Left forelimb (tissue), 1 donor: Measurements from ENCODE around the gene FAM53C.
"Not testable (repeated sequence)": the region's sequence is repeated elsewhere in the genome, so short reads cannot be mapped to it uniquely, and the experiment has no call there.

ENCODE experiments used
- DNase-seq: peaks from one replicate; pipeline ENCODE4 v3.0.0-alpha.2; 2018; ENCODE audit warnings: low spot score

FAM53C gene

DNA sequence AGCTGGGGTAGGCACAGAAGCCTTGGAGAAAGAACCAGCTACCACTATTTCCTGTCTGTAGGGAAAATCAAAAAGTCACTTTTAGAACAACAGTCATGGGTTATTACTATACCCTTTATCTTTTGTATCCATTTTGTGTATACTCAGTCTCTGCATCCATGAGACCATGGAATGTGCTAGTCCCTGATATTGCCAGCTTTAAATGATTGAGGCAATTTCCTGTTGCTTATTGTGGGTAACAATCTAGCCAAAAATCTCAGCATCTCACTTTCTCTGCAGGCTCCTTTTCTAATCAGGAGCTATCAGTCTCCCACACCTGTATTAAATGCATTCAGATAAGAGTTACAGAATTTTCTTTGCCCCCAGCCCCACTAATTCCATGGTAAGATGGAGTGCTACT is 13.5 kb downstream of the FAM53C start:
- DNase-seq = no peak

DNA sequence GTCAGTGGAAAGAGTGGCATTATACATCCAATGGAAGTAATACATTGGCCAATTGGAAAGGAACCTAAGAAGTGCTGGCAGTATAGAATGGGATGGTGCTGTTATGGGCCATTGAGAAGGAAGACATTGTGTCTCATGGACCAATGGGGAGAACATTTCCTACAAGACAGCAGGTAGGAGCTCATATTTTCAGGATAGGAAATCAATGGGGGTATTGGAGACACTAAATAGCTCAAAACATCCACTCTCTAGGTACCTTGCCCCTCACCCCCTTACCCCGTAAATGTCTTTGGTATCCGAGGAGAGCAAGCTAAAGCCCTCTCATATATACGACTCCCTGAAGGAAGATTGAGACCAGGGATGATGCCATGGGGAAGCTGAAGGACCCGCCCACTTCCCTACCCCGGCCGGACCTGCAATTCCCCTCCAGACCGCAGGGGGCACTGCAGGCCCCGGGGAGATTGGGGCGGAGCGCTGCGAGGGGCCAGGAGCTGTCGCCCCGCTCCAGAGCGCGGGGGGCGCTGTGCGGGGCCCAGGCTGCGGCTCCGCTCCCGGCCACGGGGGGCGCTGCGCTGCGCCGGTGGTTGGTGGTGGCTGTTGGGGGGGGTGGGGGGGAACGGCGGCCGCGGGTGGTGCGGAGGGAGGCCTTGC is 14.1 kb downstream of the FAM53C start, which contains the start of gene KDM3B:
Gene KDM3B, plus strand, starts transcription at position 615 of the 651 bp plus-strand sequence. CDS start 111 bp downstream, outside the sequence.
- DNase-seq = peak; percentile 94

DNA sequence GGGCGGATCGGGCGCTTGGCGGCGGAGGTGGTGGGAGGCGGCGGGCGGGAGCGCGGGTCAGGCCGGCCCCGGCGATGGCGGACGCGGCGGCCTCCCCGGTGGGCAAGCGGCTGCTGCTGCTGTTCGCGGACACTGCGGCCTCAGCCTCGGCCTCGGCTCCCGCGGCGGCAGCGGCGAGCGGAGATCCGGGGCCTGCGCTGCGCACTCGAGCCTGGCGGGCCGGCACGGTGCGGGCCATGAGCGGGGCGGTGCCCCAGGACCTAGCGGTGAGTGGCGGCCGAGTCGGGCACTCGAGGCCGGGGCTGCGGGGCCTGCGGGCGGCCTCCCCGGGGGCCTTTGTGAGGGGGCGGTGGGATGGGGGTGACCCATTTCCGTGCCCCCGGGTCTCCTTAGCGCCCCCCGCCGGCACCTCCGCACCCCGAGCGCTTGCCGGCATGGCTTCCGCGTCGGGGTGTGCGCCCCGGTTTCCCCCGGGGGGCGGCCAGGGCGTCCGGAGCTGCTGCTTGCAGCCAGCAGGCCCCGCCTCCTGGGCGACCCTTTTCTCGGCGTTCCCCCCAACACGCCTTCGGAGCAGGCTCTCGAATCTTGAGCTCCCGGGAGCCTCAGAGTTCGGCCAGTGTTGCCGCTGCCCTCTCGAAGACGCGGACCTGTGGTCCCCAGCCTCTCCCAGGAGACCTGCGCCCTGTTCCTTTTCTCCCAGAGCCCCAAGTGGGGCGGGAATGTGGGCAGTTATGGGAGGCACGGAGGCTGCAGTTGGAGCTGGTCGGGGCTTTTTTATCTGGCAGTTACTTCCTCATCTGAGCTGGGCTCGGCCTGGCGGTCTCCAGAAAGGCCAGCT is 14.9 kb downstream of the FAM53C start:
- DNase-seq = peak; percentile 89

DNA sequence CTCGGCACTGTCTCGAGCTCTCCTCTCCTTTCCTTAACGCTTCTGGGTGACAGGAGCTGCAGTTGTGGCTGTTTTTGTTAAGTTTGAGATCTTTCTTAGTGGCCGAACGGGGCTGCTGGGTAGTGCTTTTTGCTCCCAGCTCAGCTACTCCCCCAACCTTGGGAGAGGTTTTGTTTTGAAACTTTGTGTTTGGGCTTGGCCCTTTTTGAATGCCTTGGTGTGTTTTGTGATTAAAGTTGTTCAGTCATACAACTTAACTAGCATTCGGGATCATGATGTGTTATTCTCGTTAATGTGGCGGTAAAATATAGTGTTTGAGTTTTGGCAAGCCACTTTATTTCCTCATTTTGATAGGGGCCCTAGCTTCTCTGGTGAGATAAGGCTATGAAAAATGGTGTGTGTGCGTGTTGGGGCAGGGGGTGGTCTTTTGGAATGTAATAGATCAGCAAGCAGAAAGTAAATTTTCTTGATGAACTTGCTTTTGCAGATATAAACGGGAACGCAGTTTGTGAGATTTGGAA is 15.6 kb downstream of the FAM53C start:
- no peak for DNase-seq

- DNase-seq = no peak
Observed at GRCh38 chr5:138354387-138354786, 16.3 kb downstream of the FAM53C start.

GRCh38 chr5:138354926-138355378 is 16.9 kb downstream of the FAM53C start:
- no peak for DNase-seq

- no peak for DNase-seq
Observed at GRCh38 chr5:138359621-138360020, 21.6 kb downstream of the FAM53C start.

DNA sequence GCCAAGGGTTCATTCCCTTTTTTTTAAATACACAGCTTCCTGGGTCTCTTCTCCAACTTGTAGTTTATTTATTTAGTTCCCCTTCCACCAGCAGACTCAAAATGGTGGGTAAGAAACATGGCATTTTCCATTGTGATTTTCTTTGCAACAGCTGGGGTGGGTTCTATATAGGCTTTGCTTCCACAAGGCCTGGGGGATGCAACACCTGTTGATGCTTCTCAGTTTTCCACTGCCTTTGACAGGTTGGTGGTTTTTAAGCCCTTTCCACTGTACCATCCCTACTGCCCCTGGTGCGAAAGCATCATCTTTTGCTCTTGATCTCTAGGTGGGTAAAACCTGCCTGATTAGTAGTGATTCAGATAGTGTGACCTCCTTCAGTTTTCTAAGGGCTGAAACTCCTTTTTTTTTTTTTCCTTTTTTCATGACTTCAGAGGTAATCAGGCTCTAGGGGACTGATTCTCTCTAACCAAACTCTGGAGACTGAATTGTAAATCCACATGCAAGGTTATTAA is 22.9 kb downstream of the FAM53C start:
- DNase-seq = no peak

GRCh38 chr5:138364576-138364975 is 26.5 kb downstream of the FAM53C start:
- no peak for DNase-seq

DNA sequence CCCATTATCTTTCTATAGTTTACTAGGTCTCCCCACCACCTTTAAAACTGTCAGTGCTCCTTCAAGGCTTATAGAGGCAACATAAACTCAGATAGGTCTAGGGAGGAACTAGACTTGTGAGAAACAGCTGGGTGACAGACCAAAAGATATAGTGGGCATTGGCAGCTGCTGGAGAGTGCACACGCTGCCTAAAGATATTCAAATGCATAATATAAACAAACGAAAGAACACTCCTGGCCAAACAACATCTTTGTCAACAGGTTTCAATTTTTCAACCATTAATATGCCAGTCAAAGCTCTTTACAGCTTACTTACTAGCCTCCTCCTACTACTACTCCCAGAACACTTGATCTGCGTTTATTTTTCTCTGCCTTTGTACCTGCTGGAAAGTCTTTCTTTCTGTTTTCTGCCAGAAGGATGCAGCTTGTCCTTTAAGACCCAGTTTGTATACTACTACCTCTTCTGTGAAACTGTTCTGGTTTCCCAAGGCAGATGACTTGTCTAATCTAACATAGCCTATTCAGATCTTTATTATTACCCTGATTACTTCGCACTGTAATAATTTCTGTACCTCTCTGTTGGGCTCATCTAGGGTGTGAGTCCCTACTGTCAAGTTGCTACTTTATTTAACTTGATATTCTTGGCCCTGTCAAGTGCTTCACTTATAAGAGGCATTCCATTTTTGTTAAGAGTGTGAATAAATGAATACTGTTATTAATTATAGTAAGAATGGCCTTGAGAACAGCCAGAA is 28.7 kb downstream of the FAM53C start:
- DNase-seq = no peak

- no peak for DNase-seq
Observed at GRCh38 chr5:138369261-138369660, 31.2 kb downstream of the FAM53C start.

DNA sequence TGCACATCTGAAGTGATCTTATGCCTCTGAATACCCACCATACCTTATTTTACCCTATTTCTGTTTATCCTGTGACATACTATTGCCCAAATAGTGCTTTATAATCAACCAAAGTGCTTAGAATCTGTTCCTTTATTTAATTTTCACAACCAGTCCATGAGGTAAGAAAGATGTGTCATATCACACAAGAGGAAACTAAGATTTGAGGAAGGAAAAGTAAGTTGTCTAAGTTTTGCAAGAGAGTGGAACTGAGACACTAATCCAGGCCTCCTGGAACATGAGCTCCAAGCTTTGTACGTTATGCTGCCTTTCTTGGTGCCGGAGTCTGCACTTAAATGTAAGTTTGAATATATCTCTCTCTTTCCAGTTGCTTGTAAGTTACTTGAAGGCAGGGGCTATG is 31.6 kb downstream of the FAM53C start:
- DNase-seq = no peak

GRCh38 chr5:138370537-138370936 is 32.5 kb downstream of the FAM53C start:
- no peak for DNase-seq

- DNase-seq = no peak
Observed at GRCh38 chr5:138371454-138371853, 33.4 kb downstream of the FAM53C start.

GRCh38 chr5:138372225-138372624 is 34.2 kb downstream of the FAM53C start:
- no peak for DNase-seq

DNA sequence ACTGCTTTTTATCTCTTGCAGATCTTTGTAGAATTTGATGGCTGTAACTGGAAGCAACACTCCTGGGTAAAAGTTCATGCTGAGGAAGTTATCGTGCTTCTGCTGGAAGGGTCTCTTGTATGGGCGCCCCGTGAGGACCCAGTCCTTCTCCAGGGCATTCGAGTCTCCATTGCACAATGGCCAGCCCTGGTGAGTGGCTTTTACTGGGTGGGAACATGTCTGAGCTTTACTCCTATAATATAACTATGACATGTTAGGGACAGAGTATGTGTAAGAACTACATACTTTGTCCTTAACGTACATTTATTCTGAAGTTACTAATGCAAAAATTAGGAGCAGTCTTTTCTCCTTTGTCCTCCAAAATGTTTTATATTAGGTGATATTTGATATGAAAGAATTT is 34.6 kb downstream of the FAM53C start:
- no peak for DNase-seq

- no peak for DNase-seq
Observed at GRCh38 chr5:138382347-138382746, 44.3 kb downstream of the FAM53C start.

DNA sequence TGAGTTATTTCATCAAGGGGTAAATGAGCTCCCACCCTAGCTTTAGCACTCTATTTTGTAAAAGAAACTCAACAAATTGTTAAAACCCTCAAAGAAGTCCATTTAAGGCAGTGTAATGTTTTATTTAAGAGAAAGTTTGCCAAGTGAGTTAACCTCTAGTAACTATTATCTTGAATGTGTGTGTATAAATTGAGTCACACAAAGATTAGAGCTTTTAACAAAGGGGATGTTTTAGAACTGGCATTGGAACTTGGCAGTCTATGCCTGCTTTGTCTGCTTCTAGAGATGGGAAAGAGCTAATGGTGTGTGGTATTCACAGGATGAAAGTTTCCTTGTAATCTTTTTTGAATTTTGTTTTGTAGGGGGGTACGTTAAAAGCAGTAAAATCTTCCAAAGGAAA is 47.6 kb downstream of the FAM53C start:
- DNase-seq = no peak

GRCh38 chr5:138386290-138386689 is 48.2 kb downstream of the FAM53C start:
- no peak for DNase-seq

- DNase-seq = no peak
Observed at GRCh38 chr5:138389332-138389731, 51.3 kb downstream of the FAM53C start.

DNA sequence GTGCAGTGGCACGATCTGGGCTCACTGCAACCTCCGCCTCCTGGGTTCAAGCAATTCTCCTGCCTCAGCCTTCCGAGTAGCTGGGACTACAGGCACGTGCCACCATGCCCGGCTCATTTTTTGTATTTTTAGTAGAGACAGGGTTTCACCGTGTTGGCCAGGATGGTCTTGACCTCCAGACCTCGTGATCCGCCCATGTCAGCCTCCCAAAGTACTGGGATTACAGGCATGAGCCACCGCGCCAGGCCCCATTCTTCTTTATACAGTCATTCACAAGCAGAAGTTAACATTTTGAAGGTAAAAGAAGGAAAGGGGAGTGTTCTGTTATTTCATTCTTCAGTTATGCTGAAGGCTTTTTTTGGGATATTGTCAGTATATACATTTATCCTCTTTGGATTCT is 51.8 kb downstream of the FAM53C start:
- not testable (repeated sequence) for DNase-seq

GRCh38 chr5:138391859-138392386 is 53.9 kb downstream of the FAM53C start:
- DNase-seq = no peak
